Activated CD4-positive, alpha-beta T cell treated with anti-CD3 and anti-CD28 coated beads, Interleukin-2, Interleukin-6, amounts not matched to agents 100 ng/mL and 50 ng/mL, durations not matched to agents 16 hours and 8 hours (primary cell): ENCODE measurements around the gene FBXW8.

Experiments used
- DNase-seq: peaks from one replicate; pipeline ENCODE4 v3.0.0-alpha.2; 2020

FBXW8 gene, protein sequence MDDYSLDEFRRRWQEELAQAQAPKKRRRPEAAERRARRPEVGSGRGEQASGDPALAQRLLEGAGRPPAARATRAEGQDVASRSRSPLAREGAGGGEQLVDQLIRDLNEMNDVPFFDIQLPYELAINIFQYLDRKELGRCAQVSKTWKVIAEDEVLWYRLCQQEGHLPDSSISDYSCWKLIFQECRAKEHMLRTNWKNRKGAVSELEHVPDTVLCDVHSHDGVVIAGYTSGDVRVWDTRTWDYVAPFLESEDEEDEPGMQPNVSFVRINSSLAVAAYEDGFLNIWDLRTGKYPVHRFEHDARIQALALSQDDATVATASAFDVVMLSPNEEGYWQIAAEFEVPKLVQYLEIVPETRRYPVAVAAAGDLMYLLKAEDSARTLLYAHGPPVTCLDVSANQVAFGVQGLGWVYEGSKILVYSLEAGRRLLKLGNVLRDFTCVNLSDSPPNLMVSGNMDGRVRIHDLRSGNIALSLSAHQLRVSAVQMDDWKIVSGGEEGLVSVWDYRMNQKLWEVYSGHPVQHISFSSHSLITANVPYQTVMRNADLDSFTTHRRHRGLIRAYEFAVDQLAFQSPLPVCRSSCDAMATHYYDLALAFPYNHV

DNA sequence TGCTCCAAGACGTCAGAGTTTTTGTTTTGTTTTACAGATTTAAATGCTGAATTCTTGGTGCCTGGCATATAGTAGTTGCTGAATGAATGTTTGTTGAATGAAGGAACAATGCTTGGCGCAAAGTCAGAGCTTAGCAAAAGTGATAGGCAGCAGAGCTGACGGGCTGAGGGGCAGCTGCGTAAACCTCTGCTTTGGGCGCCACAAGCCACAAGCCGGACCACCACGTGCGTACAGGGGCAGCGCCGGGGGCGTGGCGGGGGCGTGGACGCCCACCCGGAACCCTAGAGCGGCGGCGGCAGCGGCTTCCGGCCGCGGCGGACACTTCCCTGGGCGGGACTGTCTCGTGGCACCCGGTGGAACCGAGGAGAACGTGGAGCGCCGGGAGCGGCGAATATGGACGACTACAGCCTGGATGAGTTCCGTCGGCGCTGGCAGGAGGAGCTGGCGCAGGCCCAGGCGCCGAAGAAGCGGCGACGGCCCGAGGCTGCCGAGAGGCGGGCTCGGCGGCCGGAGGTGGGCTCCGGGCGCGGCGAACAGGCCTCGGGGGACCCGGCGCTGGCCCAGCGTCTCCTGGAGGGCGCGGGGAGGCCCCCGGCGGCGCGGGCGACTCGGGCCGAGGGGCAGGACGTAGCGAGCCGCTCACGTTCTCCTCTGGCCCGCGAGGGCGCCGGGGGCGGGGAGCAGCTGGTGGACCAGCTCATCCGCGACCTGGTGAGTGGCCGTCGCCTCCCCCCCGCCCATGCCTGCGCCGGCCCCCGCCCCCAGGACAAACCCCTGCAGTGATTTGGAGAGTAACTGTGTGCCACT, at the start of gene FBXW8:
Gene FBXW8 (plus strand): TSS at position 306 of the 807 bp plus-strand sequence. CDS start 88 bp downstream, at position 394.
- DNase-seq, result peak; percentile 84

DNA sequence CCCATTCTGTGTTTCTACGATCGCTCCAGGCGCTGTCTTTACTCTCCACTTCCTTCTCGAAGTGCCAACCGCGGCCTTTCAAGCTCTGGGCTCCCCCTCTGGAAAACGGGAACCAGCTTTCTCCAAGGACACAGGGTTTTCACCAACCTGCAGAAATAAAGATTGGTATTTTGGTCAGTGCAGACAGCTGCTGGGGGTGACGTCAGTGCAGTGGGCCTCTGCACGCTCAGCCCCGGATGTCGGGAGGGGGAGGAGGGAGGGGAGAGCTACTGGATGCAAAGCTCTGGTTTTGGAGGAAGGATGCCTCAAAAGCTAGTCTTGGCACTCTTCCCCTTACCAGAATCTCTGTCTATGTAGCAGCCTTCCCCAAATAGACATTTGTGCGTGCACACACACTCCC, 49.4 kb upstream of the FBXW8 start:
- DNase-seq, result peak; percentile 30

DNA sequence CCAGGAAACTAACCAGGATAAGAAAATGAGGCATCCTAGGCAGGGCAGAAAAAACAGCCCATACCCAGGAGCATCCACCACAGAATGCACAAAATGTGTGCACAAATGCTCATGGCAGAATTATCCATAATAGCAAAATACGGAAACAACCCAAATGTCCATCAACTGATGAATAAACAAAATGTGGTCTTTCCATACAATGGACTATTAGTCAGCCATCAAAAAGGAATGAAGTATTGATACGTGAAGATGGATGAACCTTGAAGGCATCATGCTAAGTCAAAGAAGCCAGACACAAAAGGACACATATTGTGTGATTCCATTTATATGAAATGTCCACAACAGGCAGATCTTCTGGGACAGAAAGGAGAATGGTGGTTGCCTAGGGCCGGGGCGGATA, 48.6 kb upstream of the FBXW8 start:
- DNase-seq, result no peak

DNA sequence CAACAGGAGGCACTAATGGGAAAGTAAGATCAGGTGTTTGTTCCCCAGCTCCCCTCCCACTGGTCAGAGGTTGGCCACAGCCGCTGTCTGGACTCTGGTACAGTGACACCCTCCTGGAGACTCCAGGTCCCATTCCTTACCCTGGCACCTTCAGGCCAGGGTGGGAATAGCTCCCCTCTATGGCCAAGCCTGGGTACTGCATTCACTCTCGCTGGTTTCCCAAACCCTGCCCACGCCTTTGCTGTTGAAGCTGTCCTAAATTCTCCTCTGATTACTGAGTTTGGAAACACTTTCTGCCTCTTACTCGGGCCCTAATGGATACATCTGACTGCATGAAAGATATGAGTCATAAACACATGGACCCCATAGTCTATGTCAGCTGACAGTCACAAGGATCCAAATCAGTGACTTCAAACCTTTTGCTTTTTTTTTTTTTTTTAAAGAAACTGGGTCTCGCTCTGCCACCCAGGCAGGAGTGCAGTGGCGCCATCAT, 47.4 kb upstream of the FBXW8 start:
- no peak for DNase-seq

DNA sequence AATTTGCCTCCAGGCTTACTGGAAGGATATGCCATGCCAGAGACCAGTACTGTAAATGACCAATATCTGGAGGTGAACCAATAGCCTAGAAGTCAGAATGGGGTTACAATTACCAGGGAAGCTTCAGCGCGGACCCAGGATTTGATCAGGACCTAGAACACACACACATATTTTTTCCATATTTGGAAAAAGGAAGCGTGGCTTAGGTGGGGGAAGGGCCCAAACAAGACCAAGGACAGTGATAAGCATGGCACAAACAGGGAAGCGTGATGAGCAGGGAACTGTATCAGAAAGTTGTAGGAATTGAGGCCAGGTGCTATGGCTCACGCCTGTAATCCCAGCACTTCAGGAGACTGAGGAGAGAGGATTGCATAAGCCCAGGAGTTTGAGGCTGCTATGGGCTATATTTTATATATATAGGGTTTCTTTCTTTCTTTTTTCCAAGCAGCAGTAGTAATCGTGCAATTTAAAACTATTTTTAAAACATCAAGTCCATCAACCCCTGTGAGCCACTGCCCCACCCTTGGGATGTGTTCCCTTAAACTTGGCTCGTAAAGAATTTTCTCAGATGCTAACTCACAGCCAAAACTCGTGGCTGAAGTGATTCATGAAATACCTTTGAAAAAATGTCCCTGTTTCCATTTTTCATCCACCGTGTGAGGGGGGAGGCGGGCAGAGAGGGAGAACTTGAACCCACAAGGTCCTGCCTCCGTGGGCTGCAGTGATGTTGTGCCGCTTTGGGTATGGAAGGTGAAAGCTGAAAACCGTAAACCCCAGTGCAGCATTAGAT, 46.2 kb upstream of the FBXW8 start:
- DNase-seq, result no peak

DNA sequence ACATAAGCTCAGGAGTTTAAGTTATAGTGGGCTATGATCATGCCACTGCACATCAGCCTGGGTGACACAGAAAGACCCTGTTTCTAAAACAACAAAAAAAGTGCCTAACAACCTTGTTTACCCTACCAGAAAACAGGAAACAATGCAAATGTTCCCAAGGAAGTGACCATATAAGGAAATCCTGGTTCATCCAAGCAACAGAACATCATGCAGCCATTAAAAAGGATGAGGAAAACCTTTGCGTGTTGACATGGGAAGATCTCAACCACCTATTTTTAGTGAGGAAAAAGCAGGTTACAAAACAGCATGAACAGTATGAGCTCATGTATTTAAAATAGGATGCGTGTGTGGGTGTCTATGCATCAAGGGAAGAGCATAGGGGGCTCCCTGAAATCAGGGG, 43.2 kb upstream of the FBXW8 start:
- no peak for DNase-seq

DNA sequence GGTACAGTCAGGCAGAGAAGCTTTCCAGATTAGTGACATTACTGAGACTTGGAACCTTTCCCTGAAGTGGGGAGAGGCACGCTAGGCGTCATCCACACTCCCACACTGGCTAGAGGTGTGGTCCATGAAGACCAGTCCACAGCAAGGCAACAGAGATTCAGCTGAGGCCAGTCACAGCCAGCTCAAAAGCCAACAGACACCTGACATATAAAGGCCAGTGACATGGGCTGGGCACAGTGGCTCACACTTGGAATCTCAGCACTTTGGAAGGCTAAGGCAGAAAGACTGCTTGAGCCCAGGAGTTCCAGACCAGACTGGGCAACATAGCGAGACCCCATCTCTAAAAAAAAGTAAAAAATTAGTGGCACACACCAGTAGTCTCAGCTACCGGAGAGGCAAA, 40.4 kb upstream of the FBXW8 start:
- no peak for DNase-seq

DNA sequence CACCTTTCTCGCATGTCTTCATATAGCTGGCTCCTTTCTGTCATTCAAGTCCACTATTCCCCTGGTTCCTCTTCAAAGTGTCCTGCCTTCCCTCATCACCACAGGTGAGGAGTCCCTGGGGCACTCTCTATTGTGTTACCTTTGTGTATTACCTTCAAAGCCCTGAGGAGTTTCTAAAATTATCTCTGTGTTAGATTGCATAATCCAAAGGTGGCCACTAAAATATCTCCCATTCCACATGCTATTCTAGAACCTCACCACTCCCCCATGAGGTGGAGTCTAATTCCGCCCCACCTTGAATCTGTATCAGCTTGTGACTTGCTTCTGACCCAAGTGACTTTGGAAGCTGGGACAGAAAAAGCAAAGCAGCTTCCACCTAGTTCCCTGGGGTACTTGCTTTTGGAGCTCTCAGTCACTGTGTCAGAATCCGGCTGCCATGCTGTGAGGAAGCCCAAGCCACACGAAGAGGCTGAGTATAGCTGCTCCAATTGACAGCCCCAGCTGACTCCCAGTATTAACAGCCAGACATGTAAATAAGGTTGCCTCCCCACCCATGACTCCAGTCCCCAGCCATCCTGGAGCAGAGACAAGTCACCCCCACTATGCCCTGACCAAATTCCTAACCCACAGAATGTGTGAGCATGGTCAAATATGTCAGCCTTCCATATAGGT, 36.3 kb upstream of the FBXW8 start:
- no peak for DNase-seq

DNA sequence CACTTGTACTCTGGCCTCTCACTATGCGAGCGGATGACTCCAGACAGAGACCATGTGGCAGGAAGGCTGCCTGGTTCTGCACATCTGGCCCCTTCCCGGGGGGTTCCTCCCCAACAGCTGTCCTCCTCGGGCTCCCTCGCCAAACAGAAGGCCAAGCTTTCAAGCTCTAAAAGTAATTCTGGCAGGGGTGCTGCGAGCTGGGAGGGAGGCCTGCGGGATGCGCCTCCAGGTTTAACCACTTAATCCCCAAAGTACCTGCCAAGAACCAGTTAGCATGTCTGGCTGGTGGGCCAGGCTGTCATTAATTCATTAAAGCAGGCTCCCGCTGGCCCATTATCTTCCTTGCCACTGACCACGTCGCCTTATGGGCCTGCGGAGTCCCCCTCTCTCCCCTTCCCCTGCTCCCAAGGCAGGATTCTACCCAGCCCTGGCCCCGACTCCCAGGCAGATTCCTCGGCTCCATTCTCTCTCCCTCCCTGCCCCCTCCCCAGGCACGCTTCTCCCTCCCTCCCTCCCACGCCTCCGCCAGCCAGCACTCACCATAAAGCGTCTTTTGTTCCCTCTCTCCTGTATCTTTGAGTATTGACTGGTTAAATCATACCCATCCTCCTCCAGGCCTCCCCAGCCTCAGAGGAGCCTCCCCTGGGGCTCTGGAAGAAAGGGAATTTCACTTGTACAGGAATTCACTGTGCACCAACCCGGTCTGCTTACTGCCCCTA, 34.4 kb upstream of the FBXW8 start:
- no peak for DNase-seq

DNA sequence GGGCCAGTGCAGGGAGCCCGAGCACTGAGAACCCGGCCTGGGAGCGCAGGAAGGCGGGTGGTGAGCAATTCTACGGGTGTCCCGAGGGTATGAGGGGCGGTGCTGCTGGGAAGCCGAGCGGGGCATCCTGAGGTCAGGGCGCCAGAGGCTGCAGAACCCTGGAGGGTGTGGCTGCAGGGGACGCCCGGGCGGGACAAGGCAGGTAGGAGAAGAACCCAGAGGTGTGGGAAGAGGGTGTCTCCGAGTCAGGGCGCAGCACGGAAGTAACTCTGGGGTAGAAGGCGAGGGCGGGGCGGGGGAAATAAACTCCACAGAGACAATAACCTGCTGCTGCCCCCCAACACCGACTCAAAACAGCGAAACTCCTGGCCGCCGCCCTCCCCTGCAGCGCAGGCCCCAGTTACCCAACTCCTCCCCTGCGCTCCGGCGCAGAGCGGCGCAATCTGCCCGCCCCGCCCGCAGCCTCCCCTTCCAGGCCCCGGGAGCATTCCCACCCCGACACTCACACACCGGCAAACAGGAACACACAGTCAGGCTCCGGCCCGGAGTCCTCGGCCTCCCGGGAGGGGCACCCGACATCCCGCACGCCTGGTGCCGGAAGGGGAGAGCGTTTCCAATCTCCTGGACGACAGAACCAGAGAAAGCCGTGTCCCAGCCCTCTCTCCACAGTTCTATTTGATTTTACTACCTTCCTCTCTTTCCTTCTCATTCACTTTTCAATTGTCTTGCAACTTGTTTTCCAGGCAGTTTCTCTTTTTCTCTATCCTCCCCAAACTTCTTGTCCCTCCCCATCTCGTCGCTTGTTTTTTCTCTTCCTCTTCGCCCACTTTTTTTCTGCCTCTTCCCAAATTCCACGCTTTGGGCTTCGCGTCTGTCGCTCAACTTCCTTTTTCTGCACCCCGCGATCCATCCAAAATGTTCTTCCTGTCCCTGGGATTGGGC, 31.9 kb upstream of the FBXW8 start:
- no peak for DNase-seq

DNA sequence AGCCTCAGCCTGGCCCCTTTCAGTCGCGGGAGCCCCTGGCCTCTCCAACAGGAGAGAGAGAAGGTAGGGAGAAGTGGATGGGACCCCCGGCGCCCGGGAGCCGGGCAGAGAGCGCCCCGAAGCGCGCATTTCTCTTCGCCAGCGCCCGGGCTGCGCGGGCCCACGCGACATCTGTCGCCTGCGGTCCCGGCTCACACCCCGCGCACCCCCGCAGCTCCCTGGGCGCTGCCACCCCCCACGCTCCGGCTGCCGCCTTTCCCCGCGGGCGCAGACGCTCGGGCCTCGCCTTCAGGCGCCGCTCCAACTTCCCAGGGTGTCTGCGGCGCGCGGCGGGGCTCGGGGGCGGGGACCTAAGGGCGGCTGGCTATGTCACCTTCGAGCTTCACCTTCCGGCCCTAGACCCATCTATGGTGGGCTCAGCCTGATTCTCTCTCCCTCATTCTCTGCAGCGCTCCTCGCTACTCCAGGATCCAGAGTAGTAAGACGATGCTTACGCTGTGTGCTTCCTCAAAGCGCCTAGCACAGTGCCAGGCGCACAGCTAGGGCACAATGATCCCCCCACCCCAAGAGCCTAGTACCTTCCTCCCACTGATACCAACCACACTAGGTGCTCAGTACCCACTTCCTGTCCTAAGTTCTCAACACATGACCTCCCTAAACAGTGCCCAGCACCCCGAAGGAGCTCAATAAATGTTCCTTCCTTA, 31.1 kb upstream of the FBXW8 start:
- DNase-seq, result no peak

DNA sequence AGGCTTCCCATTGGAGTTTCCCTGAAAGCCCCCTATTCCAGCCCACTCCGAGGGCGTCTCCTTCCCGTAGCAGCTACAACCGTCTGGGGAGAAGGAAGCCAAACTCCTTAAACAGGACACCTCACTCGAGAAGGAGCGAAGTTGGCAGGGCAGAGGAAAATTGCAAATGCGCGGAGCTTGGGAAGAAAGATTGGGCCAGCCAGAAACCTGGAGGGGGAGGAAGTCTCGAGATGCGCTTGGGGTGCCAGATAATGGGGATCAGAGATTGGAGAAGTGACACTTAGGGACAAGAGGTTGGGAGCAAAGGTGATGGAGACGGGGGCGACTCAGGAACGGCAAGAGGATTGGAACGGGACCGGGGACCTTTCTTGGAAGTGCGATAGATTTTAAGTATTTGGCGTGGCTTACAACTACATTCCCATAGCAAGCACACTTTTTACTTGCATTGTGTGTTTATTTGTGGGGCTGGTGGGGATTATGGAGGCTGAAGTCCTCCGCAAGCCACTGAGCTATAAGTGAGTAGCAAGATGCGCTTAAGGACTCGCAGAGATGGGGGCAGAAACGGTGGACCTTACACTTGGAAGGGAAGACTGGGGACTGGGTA, 30.4 kb upstream of the FBXW8 start:
- no peak for DNase-seq

DNA sequence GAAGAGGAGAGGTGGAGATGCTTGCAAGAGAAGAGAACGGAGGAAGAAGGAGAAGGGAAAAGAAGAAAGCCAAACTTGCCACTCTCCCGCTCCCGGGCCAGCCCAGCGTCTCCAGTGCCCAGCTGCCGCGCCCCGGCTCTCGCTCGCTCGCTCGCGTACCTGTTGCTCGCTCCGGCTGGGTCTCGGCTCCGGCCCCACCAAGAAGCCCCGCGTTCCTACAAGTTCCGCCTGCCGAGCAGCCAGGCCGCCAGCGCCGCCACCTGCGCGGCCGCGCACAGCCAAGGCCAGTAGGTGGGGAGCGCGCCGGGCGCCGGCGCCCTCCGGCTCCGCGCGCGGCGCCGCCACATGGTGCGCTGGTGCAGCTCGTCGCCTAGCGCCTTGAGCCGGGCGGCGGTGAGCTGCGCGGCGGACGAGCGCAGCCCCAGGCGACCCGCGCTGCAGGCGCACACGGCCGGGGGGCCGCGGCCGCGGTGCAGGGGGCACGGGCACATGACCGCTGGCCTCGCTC, 29.9 kb upstream of the FBXW8 start:
- DNase-seq, result peak; percentile 55

DNA sequence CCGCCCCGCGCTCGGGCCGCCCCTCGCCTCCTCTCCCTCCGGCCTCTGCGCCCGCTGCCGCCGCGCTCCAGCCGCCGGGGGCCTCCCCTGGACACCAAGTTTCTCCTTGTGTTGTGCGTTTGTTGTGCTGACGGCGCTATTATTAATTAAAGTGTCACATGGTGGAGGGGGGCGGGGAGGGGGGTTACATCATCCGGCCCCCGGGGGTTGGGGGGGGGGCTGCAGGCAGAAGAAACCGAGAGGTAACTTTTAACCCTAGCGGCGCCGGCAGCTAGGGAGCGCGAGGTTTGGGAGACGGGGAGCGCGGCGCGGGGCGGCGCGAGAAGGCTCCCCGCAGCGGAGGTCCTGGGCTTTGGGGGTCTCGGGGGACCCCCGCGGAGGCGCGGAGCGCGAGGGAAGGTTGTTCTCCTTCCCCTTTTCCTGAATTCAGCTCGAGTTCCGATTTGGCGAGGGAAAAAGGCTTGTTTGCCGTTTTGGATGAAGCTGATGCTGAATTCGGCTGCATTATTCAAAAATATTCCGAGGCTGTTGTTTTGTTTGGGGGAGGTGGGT, 29.3 kb upstream of the FBXW8 start, which contains the start of gene HRK:
Gene HRK (minus strand): TSS at position 117 of the 552 bp plus-strand sequence. CDS start 134 bp downstream, outside the sequence.
- DNase-seq, result no peak

DNA sequence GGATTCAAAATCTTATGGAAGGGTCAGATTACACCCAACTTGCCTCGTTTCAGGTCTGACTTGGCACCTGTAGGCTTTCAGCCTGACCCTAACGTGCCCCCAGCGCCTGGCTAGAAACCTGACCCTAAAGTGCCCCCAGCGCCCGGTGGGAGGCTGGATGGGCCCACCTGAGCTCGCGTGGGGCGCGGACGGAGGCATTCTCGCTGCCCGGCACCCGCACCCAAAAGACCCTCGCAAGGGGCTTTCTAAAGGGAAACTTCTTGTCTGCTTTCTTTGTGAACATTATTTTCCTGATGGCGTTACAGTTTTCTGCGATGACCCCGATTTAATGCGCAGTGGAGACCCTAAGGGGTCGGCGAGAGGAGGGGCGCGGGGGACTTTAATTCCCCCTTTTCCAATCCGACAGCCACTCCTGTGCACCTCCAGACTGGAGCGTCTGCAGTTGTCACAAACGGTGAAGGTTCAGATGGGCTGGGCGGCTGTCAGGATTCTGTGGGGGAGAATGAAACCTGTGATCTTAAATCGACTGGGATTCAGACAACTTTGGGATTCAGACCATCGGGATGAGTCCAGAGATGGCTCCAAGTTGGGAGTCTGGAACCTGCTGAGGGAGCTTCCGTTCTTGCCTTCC, 28.8 kb upstream of the FBXW8 start:
- no peak for DNase-seq

DNA sequence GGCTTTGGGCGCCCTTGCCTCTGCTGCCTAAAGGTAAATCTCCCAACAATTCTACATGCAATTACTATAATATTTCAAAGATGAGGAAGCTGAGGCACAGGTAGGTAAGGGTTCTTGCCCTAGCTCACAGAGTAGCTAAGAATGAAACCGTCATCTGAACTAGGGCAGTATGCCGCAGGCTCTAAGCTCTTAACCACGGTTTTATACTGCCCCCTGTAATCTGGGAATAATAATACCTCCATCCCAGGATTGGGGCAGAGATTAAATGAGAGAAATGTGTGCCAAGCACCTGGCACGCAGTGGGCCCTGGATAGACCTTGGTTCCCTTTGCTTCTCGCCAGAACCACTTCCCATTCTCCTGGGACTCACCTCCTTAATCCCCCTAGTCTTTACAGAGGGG, 28.0 kb upstream of the FBXW8 start:
- peak; percentile 16 for DNase-seq

DNA sequence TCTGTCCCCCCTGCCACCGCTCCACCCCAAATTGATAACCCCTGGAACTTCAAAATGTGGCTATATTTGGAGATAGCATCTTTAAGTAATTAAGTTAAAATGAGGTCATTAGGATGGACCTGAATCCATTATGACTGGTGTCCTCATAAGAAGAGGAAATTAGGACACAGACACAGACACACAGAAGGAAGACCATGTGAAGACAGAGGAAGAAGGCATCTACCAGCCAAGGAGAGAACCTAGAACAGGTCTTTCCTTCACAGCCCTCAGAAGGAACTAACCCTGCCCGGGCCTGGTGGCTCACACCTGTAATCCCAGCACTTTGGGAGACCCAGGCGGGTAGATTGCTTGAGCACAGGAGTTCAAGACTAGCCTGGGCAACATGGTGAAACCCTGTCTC, 25.9 kb upstream of the FBXW8 start:
- DNase-seq, result no peak

DNA sequence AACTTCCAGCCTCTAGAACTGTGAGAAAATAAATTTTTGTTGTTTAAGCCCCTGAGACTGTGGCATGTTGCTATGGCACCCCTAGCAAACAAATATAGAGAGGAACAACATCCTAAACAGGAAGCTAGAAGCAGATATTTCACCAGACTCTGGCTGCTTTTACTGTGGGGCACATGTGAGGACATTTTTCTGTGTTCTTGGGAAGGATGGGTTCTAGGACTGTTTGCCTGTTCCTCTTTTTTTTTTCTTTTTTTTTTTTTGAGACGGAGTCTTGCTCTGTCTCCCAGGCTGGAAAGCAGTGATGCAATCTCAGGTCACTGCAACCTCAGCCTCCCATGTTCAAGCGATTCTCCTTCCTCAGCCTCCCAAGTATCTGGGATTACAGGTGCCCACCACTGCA, 25.3 kb upstream of the FBXW8 start:
- no peak for DNase-seq
